Upper lobe of right lung (tissue), 1 donor: ENCODE results near the gene HOXC11. TPM values are rescaled to one million over a fixed set of nuclear protein-coding genes. Genes with fewer than 3 reads are reported as not detected.

Experiments used
- ATAC-seq: fragments of 200-7000 bp; cut with Tn5 transposase; one replicate; pipeline ENCODE4 v1.9.1; 2020; ENCODE audit warnings: mild to moderate bottlenecking, moderate library complexity
- DNase-seq: peaks from one replicate; pipeline ENCODE4 v3.0.0-alpha.2; 2020
- H3K27ac ChIP-seq: fragments of 200-600 bp; one replicate; pipeline ENCODE4 v1.8.0; 2022
- H3K27me3 ChIP-seq: fragments of 200-600 bp; one replicate; pipeline ENCODE4 v1.8.0; 2022; ENCODE audit warnings: mild to moderate bottlenecking
- H3K36me3 ChIP-seq: fragments of 200-600 bp; one replicate; pipeline ENCODE4 v1.8.0; 2022
- H3K4me1 ChIP-seq: fragments of 200-600 bp; one replicate; pipeline ENCODE4 v1.8.0; 2022
- H3K4me3 ChIP-seq: fragments of 200-600 bp; one replicate; pipeline ENCODE4 v1.8.0; 2022; ENCODE audit warnings: mild to moderate bottlenecking
- H3K9me3 ChIP-seq: fragments of 200-600 bp; one replicate; pipeline ENCODE4 v1.8.0; 2022
- CTCF ChIP-seq: fragments of 200-600 bp; IDR thresholded peaks from one replicate; pipeline ENCODE4 v1.8.0; 2022; ENCODE audit warnings: antibody characterized with exemption
- intact Hi-C: fragments of 100-400 bp; cut with DNase I; formaldehyde crosslinking; loops from one replicate; pipeline ENCODE4 v1.11.0; 2022
- total RNA-seq: library from RNA; stranded (reverse); fragmentation: NEBNext Ultra II Directional; extraction: Animal tissue kit (Norgen Biotek cat#: 25700); gene quantifications from one replicate; pipeline ENCODE4 v1.2.1, GENCODE V29; 2021
- donor health status: DM: no; HTN: yes; CAD: no; lungs with severe emphysema.

The HOXC11 gene
- total RNA-seq, 1 donor from 2014 or later = not detected

GRCh38 chr12:53976823-53977595 is 4.1 kb downstream of the HOXC11 start:
- intact Hi-C loops = no loop called here

GRCh38 chr12:53977596-53978445 is 4.9 kb downstream of the HOXC11 start:
- peaks cover 17% of the 10 kb centered on the region for H3K4me1 ChIP-seq
- DNase-seq (no peak), ATAC-seq (no peak)
- peaks cover 99% of the 10 kb centered on the region for H3K27me3 ChIP-seq
- no peaks in the 10 kb centered on the region for H3K9me3 ChIP-seq
- H3K4me3 ChIP-seq = no peak overlapping the region
- intact Hi-C loops = no loop called here
- TF ChIP-seq CTCF = no peak
- no peak overlapping the region for H3K27ac ChIP-seq
- no peaks in the 10 kb centered on the region for H3K36me3 ChIP-seq

More at GRCh38 chr12:53976823-53977595, 4.1 kb downstream of the HOXC11 start:
- Histone ChIP-seq H3K4me1 (peaks cover 17% of the 10 kb centered on the region), H3K27ac (no peak overlapping the region), H3K36me3 (no peaks in the 10 kb centered on the region), H3K4me3 (no peak overlapping the region), H3K27me3 (peaks cover 99% of the 10 kb centered on the region), H3K9me3 (no peaks in the 10 kb centered on the region)
- TF ChIP-seq CTCF = no peak
- DNase-seq (no peak), ATAC-seq (no peak)

- no peak for TF ChIP-seq CTCF
- DNase-seq (no peak), ATAC-seq (no peak)
- no peak overlapping the region for H3K4me3 ChIP-seq
- H3K9me3 ChIP-seq = no peaks in the 10 kb centered on the region
- no peak overlapping the region for H3K27ac ChIP-seq
- H3K27me3 ChIP-seq = peaks cover 99% of the 10 kb centered on the region
- no peaks in the 10 kb centered on the region for H3K36me3 ChIP-seq
- H3K4me1 ChIP-seq = peaks cover 10% of the 10 kb centered on the region
- intact Hi-C loops = no loop called here
These were observed 5.8 kb downstream of the HOXC11 start for GRCh38 chr12:53978477-53979356.

- H3K27me3 ChIP-seq = peaks cover 99% of the 10 kb centered on the region
- H3K4me1 ChIP-seq = peaks cover 2% of the 10 kb centered on the region
- intact Hi-C loops = no loop called here
- DNase-seq (no peak), ATAC-seq (no peak)
- H3K4me3 ChIP-seq = no peak overlapping the region
- no peaks in the 10 kb centered on the region for H3K36me3 ChIP-seq
- no peak overlapping the region for H3K27ac ChIP-seq
- TF ChIP-seq CTCF = no peak
- no peaks in the 10 kb centered on the region for H3K9me3 ChIP-seq
These were observed 7.3 kb downstream of the HOXC11 start for GRCh38 chr12:53980104-53980801.
